Activated CD8-positive, alpha-beta T cell treated with anti-CD3 and anti-CD28 coated beads for 36 hours (primary cell): ENCODE data around the gene CEP192. TPM values are rescaled to one million over a fixed set of nuclear protein-coding genes. Genes with fewer than 3 reads are reported as not detected.
A peak's percentile ranks its signal among the peaks of the same experiment; 100 is the strongest.
"Not testable (repeated sequence)": the region's sequence is repeated elsewhere in the genome, so short reads cannot be mapped to it uniquely, and the experiment has no call there.

Experiments
- ATAC-seq: fragments of 200-7000 bp; cut with Tn5 transposase; one replicate; pipeline ENCODE4 v1.10.0; 2021; ENCODE audit warnings: mild to moderate bottlenecking, moderate library complexity
- CTCF ChIA-PET: fragments of 350-600 bp; sonication (Branson Sonifier 250); formaldehyde crosslinking; loops from one replicate; lab custom pipeline; 2021; ENCODE audit warnings: antibody characterized with exemption; lab: Charles Lee
- POLR2A ChIA-PET: fragments of 350-600 bp; sonication (Branson Sonifier 250); formaldehyde crosslinking; loops from one replicate; lab custom pipeline; 2021; ENCODE audit warnings: antibody characterized with exemption; lab: Charles Lee
- DNase-seq: peaks from one replicate; pipeline ENCODE4 v3.0.0-alpha.2; 2020
- H3K27ac Mint-ChIP-seq: one replicate; pipeline ENCODE4 v1.8.0; 2021; ENCODE audit warnings: mild to moderate bottlenecking, mixed read lengths
- H3K27me3 Mint-ChIP-seq: one replicate; pipeline ENCODE4 v1.8.0; 2021; ENCODE audit warnings: mixed read lengths
- H3K36me3 Mint-ChIP-seq: one replicate; pipeline ENCODE4 v1.8.0; 2021; ENCODE audit warnings: low read depth, mixed read lengths
- H3K4me1 Mint-ChIP-seq: one replicate; pipeline ENCODE4 v1.8.0; 2021; ENCODE audit warnings: low read depth, mixed read lengths
- H3K4me3 Mint-ChIP-seq: one replicate; pipeline ENCODE4 v1.8.0; 2021; ENCODE audit warnings: mild to moderate bottlenecking, moderate library complexity, mixed read lengths
- H3K9me3 Mint-ChIP-seq: one replicate; pipeline ENCODE4 v1.8.0; 2021; ENCODE audit warnings: mixed read lengths
- CTCF ChIP-seq: fragments of 200-600 bp; IDR thresholded peaks from one replicate; pipeline ENCODE4 v1.8.0; 2022; ENCODE audit warnings: antibody characterized with exemption, mild to moderate bottlenecking
- intact Hi-C: fragments of 100-400 bp; cut with micrococcal nuclease; formaldehyde crosslinking; loops from one replicate; pipeline ENCODE4 v1.10.0; 2022
- total RNA-seq, 2 experiments: library from RNA; stranded (reverse); gene quantifications; one replicate each; pipeline ENCODE4 v1.2.3, GENCODE V29; 2021

Gene CEP192
- total RNA-seq, 2 experiments from 2014 or later: 39.5 to 42.9 TPM

- H3K27ac Mint-ChIP-seq: peak overlapping the region; percentile 2
- DNase-seq (no peak), ATAC-seq (peak; percentile 79)
- no peaks in the 10 kb centered on the region for H3K9me3 Mint-ChIP-seq
- no peak for TF ChIP-seq CTCF
- H3K27me3 Mint-ChIP-seq: no peaks in the 10 kb centered on the region
- H3K4me3 Mint-ChIP-seq: no peak overlapping the region
- intact Hi-C loops: no loop called here
- H3K36me3 Mint-ChIP-seq: peaks cover 49% of the 10 kb centered on the region
- ChIA-PET CTCF (interaction anchor here (0.7 to 1.6 kb wide), 3 partner anchors 11 to 186 kb away, joined by 3 to 4 read pairs (median 3); partner anchors contain the start of gene CEP192), POLR2A (interaction anchor here (2.2 kb wide), 1 partner anchor 10 kb away, joined by 5 read pairs; no protein-coding TSS in a partner anchor)
- H3K4me1 Mint-ChIP-seq: peaks cover 8% of the 10 kb centered on the region
These were observed 17.5 kb upstream of the CEP192 start for GRCh38 chr18:12973562-12974213.

DNA sequence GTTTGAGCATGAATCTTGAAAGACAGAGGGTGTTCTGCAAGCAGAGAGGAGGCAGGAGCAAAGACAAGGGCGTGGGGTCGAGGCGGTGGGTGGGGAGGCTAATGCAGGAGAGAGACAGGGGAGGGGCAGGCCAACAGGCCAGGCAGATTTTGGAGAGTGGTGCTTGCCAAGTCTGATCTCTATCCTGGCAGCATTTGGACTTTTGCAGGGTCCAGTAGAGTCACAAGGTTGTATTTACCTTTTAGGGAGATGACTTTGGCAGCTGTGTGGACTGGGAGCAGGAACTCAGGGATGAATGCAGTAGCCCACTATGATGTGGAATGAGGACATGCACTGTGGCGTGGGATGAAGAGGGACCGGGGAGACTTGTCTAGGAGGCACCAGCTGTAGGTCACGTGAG, 15.7 kb upstream of the CEP192 start:
- intact Hi-C loops: no loop called here
- H3K27me3 Mint-ChIP-seq: no peaks in the 10 kb centered on the region
- ChIA-PET POLR2A (interaction anchor here (0.6 to 5.0 kb wide), 6 partner anchors 8 to 375 kb away, joined by 3 to 26 read pairs (median 4); partner anchors contain the start of gene CEP192), CTCF (no interaction called here)
- H3K36me3 Mint-ChIP-seq: peaks cover 44% of the 10 kb centered on the region
- ATAC-seq (no peak), DNase-seq (no peak)
- no peaks in the 10 kb centered on the region for H3K9me3 Mint-ChIP-seq
- H3K27ac Mint-ChIP-seq: no peak overlapping the region
- peaks cover 7% of the 10 kb centered on the region for H3K4me1 Mint-ChIP-seq
- TF ChIP-seq CTCF: no peak
- H3K4me3 Mint-ChIP-seq: no peak overlapping the region

- no peak for TF ChIP-seq CTCF
- no peak overlapping the region for H3K4me3 Mint-ChIP-seq
- CTCF ChIA-PET: no interaction called here
- DNase-seq (no peak), ATAC-seq (no peak)
- H3K36me3 Mint-ChIP-seq: peaks cover 41% of the 10 kb centered on the region
- H3K27me3 Mint-ChIP-seq: no peaks in the 10 kb centered on the region
- intact Hi-C loops: no loop called here
- peaks cover 7% of the 10 kb centered on the region for H3K4me1 Mint-ChIP-seq
- no peaks in the 10 kb centered on the region for H3K9me3 Mint-ChIP-seq
- no peak overlapping the region for H3K27ac Mint-ChIP-seq
- POLR2A ChIA-PET: interaction anchor here (0.6 to 5.0 kb wide), 3 partner anchors 11 to 376 kb away, joined by 3 to 26 read pairs (median 3); partner anchors contain the start of gene CEP192
These were observed 14.9 kb upstream of the CEP192 start for GRCh38 chr18:12976305-12976704.

GRCh38 chr18:12980065-12980464, 11.1 kb upstream of the CEP192 start:
- ATAC-seq, POLR2A ChIA-PET: not testable (repeated sequence)

DNA sequence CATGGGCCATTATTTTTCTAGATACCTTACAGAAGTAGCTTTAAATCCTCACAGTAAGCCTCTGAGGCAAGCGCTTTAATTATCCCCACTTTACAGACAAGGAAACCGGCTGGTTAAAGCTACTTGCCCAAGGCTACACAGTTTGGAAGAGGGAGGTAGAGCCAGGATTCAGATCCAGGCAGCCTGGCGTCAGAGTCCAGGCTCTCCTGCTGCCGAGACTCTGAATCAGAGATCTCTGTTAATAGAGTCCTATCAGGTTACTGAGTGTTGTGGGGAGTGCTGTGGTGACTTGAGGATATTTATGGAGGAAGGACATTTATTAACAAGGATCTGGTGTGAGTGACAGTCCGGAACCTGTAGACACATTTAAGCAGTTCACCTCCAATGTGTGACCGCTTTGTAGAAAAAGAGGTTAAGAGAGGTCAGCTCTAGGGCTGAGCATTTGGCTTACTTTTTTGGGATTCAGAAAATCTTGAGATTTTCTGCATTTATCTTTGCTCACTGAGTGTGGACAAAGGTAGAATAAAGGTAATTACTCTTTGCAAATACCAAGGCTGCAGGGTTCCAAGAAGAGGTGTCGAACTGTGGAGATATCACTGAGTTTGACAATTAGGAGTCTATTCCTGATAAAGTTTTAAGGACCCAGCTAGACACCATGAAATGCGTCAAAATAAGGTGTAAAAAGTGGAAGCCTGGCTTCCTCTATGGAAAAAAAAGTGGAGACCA, 1.6 kb upstream of the CEP192 start:
- H3K36me3 Mint-ChIP-seq: peaks cover 24% of the 10 kb centered on the region
- H3K4me3 Mint-ChIP-seq: peak overlapping the region; percentile 89
- DNase-seq (no peak), ATAC-seq (no peak)
- H3K27ac Mint-ChIP-seq: peak overlapping the region; percentile 96
- intact Hi-C loops: no loop called here
- TF ChIP-seq CTCF: no peak
- H3K27me3 Mint-ChIP-seq: peaks cover 1% of the 10 kb centered on the region
- ChIA-PET CTCF (interaction anchor here (1.3 kb wide), 1 partner anchor 11 kb away, joined by 4 read pairs; no protein-coding TSS in a partner anchor), POLR2A (interaction anchor here (0.7 to 4.9 kb wide), 11 partner anchors 9 to 42 kb away, joined by 3 to 26 read pairs (median 6); partner anchors contain the start of gene SEH1L)
- H3K9me3 Mint-ChIP-seq: no peaks in the 10 kb centered on the region
- H3K4me1 Mint-ChIP-seq: peaks cover 13% of the 10 kb centered on the region

More at GRCh38 chr18:12980065-12980464, 11.1 kb upstream of the CEP192 start:
- peaks cover 30% of the 10 kb centered on the region for H3K36me3 Mint-ChIP-seq
- DNase-seq, H3K4me1 Mint-ChIP-seq, H3K4me3 Mint-ChIP-seq, H3K9me3 Mint-ChIP-seq, H3K27me3 Mint-ChIP-seq, intact Hi-C loops, H3K27ac Mint-ChIP-seq, CTCF ChIA-PET: not testable (repeated sequence)
